GM12891 (cell line): ENCODE data around the gene IGLL5.

Source experiments
- PAX5 ChIP-seq: IDR thresholded peaks from 2 replicates; pipeline ENCODE4 v1.6.1; 2011; ENCODE audit warnings: low read length, moderate library complexity, mild to moderate bottlenecking; ENCODE audit not compliant: insufficient read depth, severe bottlenecking
- POLR2A ChIP-seq: IDR thresholded peaks from 2 replicates; pipeline ENCODE4 v1.6.1; 2011; ENCODE audit warnings: low read depth, low read length, control low read depth
- POLR2AphosphoS5 ChIP-seq: IDR thresholded peaks from 2 replicates; pipeline ENCODE4 v1.6.1; 2011; ENCODE audit warnings: low read depth, low read length, control low read depth
- POU2F2 ChIP-seq: IDR thresholded peaks from 2 replicates; pipeline ENCODE4 v1.6.1; 2011; ENCODE audit warnings: low read depth, mild to moderate bottlenecking, control low read depth, low read length, moderate library complexity
- SPI1 ChIP-seq: IDR thresholded peaks from 2 replicates; pipeline ENCODE4 v1.6.1; 2011; ENCODE audit warnings: low read depth, low read length, control low read depth
- TAF1 ChIP-seq: IDR thresholded peaks from 2 replicates; pipeline ENCODE4 v1.6.1; 2011; ENCODE audit warnings: low read depth, low read length, control low read depth

DNA sequence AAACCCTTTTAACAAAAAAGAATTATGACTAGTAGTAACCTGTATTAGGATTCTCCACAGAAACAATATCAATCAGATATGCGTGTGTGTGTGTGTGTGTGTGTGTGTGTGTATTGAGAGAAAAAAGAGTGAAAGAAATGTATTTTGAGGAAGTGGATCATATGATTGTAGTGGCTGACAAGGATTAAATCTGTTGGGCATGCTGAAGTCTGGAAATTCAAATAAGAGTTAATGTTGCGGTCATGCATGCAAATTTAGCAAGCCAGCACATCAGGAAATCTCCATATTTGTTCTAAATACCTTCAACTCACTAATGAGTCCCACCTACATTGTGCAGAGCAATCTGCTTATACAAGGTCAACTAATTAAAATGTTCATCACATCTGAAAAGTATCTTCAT lies 46.8 kb upstream of the IGLL5 start:
- no peak for TF ChIP-seq POLR2A
- peak; percentile 71 for TF ChIP-seq SPI1
- no peak for TF ChIP-seq TAF1
- no peak for TF ChIP-seq PAX5
- no peak for TF ChIP-seq POLR2AphosphoS5
- no peak for TF ChIP-seq POU2F2
